Activated CD4-positive, alpha-beta T cell treated with anti-CD3 and anti-CD28 coated beads, Interleukin-2, amount 50 U/mL, for 24 hours (primary cell): Measurements from ENCODE around the gene PRM3.

Experiments used
- DNase-seq, 2 donors: peaks; one replicate each; pipeline ENCODE4 v3.0.0-alpha.2; 2020; ENCODE audit warnings: low read depth in 1 of 2, low spot score in 1 of 2

The PRM3 gene

DNA sequence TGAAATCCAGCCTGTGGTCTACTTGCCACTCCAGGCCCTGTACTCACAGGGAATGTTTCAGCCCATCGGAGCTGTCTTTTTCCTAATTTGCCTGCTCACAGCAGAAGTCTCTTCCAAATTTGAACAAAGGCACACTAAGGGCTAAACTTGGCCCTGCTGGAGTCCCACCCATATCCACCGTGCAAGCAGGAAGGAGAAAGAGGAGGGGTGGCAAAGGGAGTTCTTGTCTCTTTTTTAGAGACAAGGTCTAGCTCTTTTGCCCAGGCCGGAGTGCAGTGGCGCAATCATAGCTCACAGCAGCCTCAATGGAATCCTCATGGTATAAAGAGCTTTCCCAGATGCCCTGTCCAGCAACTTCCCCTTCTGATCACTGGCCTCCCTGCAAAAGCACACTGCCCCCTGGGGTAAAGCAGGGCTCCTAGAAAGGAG is 10.4 kb upstream of the PRM3 start:
- no peak for DNase-seq

GRCh38 chr16:11280616-11281522 is 7.4 kb upstream of the PRM3 start, which contains the start of gene PRM1:
TSS of gene PRM1 (minus strand) at chr16:11281330. CDS start at chr16:11281238, 92 bp downstream.
- DNase-seq: no peak

DNA sequence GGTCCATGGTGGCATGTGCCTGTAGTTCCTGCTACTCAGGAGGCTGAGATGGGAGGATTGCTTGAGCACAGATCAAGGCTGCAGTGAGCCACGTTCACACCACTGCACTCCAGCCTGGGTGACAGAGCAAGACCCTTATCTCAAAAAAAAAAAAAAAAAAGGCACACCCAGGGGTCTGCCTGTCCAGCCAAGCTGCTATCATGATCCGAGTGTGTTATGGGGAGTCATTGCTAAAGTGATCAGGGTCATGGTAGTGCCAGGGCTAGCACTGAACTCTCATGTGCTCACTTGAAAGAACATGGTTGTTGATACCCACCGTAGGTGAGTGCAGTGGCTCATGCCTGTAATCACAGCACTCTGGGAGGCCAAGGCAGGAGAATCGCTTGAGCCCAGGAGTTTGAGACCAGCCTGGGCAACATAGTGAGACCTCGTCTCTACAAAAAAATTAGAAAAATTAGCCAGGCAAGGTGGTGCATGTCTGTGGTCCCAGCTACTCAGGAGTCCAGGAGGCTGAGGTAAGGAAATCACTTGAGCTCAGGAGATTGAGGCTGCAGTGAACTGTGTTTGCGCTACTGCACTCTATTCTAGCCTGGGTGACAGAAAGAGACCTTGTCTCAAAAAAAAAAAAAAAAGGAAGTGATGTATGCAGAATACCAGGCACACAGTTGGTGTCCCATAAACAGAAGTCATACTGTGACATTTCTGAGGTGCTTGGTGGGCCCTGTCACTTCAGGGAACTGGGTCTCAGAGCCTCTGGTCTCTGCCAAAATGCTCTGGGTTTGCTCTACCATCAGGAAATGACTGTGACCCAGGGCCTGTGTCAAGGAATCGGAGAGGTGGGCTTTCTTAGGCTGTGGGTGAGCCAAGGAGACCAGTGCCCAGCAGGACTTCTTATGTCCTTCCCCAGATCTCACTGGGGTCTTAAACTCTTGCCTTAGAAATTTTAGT is 5.5 kb upstream of the PRM3 start:
- no peak for DNase-seq

- no peak for DNase-seq
These were observed 4.3 kb upstream of the PRM3 start for GRCh38 chr16:11277607-11278337.

- no peak for DNase-seq
These were observed 3.6 kb upstream of the PRM3 start for GRCh38 chr16:11276896-11277593.

DNA sequence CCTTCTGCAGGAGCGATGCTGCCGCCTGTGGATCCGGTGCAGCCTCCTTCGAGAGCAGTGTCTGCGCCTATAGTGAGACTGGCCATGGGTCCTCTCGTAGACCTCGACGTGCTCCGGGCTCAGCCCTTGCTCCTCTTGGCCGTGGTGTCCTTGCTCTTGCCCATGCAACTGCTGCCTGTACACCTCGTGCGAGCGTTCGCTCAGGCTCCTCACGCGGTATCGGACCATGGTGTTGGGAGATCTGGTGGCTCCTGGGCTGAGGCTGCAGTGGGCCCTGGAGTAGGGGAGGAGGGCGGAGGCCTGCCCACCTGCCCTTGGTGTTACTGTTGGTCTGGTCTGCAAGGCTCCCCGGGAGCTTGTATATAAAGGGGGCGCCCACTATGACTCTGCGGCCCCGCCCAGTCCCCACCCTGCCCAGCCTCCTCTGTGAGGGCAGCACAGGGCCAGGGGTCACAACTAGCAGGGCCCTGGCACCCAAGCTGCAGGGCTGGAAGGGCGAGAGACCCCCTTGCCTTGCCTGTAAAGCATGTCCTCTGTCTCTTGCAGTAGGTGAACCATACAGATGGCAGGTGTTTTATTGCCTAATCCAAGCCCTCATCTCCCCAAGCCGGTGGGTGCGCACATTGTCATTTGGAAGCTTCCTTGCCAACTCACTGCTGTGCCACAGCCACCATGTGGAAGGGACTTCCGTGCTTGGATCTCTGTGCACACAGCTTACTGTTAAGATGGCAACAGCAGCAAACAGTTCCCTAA is 2.9 kb upstream of the PRM3 start, which contains the start of gene PRM2:
Gene PRM2 (minus strand): TSS at position 338 of the 753 bp plus-strand sequence. CDS start 110 bp downstream, at position 228.
- no peak for DNase-seq

DNA sequence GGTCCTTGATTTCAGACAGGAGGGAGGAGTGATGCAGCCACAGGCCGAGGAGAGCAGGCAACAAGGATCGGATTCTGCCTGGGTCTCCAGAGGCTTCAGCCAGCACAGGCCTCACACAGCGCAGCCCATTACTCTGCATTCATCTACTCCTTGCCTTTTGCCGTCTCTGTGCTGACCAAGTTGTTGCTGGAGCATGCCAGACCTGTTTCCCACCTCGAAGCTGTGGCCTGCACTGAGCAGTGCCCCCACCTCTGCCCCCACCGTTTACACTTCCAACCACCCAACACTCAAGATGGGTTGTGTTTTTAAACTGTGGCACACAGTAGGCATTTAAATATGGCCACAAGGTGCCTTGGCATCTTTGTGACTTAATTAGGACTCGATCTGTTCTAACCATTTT is 1.5 kb upstream of the PRM3 start:
- no peak for DNase-seq

- no peak for DNase-seq
These were observed 394 bp upstream of the PRM3 start for GRCh38 chr16:11273721-11274324.

DNA sequence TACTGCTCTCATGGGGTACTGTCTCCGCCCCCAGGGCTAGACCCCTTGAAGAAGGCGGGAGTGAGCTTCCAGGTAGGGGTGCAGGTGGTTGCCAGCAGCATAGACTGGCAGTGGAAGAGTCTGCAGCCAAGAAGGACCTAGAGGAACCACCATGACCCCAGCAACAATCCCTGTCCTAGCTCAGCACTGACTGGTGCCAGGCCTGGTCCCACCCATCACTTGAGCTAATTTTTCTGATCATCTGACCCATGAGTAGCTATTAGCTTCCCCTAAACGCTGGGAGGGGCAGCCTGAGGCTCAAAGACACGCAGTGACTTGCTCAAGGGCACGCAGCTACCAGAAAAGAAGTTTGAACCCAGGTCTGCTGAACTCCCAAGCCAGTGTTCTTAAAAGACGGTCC is 945 bp downstream of the PRM3 start:
- DNase-seq: no peak

DNA sequence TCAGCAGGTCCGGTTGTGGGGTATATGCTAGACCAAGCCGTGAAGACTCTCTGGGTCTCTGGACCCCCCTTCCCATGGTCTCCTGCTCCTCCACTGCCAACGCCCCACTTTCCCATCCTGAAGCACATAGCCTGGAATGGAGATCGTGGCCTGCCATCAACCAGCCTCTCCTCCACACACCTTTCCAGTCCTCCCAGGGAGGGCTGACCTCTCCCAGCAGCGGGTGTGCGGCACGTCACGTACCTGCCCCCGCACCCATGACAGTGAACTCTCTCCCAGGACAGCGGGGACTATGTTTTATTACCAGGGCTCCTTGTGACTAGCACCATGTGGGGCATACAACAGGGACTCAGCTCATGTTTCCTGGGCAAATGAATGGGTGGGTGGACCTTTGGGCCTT is 1.8 kb downstream of the PRM3 start:
- no peak for DNase-seq

GRCh38 chr16:11270602-11271162 is 2.7 kb downstream of the PRM3 start:
- DNase-seq: no peak

- no peak for DNase-seq
These were observed 4.5 kb downstream of the PRM3 start, which contains the start of gene TNP2 for GRCh38 chr16:11268921-11269375. TSS of gene TNP2 (minus strand) at chr16:11269325. CDS start at chr16:11269262, 63 bp downstream.

GRCh38 chr16:11265124-11265523 is 8.3 kb downstream of the PRM3 start:
- no peak for DNase-seq

DNA sequence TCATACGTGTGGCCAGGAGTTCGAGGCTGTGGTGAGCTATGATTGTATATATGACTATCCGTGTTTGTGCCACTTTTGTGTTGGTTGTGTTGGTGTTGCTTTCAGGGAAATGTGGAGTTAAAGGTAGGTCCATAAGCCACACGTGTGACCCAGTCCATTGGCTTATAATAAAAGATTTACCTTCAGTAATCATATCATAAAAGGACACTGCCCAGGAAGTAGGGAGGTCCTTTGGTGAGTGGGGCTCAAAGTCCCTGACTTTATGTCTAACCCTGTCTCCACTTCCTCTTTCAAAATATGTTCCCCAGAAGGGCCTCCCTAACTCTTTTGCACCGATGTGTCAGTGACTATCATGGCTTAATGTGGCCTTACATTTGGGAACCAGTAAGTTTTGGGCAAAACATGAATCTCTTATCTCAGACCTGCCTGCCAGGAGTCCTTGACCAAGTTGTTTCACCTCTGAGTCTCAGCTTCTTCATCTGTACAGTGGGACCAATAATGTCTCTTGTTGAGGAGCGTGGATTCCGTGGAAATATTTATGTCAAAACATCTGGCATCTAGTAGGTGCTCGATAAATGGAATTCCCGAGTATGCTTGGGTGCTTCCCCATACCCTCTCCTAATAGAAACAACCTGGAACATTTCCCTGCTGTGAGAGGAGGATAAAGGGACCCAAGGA is 9.1 kb downstream of the PRM3 start:
- DNase-seq: no peak

- DNase-seq: peak; percentile 29 to 59
These were observed 9.7 kb downstream of the PRM3 start for GRCh38 chr16:11263737-11264136.

DNA sequence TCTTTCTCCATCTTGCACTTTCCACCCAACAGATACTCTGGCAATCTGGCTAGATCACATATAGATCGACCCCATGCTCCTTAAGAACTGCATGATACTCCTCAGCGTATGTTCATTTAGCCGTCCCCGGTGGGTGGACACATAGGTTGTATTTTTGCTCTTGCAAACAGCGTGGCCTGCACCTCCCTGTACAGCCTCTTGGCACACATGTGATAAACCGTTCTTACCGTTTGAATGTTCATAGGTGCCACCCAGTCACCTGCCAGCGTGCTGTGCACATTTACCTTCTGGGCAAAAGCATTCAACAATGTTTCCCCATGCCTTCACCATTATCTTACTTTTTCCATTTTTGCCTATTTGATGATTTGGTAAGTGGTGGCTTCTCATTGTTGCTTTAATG is 10.5 kb downstream of the PRM3 start:
- DNase-seq: no peak

- DNase-seq: no peak
These were observed 12.8 kb downstream of the PRM3 start for GRCh38 chr16:11260596-11260966.
